Measurements from ENCODE around the gene CAPN3.

Gene CAPN3

DNA sequence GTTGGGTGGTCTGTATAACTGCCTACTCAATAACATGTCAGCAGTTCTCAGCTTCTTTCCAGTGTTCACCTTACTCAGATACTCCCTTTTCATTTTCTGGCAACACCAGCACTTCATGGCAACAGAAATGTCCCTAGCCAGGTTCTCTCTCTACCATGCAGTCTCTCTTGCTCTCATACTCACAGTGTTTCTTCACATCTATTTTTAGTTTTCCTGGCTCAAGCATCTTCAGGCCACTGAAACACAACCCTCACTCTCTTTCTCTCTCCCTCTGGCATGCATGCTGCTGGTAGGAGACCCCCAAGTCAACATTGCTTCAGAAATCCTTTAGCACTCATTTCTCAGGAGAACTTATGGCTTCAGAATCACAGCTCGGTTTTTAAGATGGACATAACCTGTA is at the start of gene CAPN3:
CAPN3 (plus strand) TSS at position 253 of the 400 bp plus-strand sequence. CDS start 305 bp downstream, outside the sequence.
- ATAC-seq, result no peak
- TF ChIP-seq ZC3H10 (CRISPR knock-in tag; IDR thresholded peaks at IDR 0.05), result no peak
- TF ChIP-seq, protein P1, sequence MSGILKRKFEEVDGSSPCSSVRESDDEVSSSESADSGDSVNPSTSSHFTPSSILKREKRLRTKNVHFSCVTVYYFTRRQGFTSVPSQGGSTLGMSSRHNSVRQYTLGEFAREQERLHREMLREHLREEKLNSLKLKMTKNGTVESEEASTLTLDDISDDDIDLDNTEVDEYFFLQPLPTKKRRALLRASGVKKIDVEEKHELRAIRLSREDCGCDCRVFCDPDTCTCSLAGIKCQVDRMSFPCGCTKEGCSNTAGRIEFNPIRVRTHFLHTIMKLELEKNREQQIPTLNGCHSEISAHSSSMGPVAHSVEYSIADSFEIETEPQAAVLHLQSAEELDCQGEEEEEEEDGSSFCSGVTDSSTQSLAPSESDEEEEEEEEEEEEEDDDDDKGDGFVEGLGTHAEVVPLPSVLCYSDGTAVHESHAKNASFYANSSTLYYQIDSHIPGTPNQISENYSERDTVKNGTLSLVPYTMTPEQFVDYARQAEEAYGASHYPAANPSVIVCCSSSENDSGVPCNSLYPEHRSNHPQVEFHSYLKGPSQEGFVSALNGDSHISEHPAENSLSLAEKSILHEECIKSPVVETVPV (CRISPR knock-in tag; IDR thresholded peaks at IDR 0.05), result no peak
- TF ChIP-seq OSR1 (CRISPR knock-in tag; IDR thresholded peaks at IDR 0.05), result no peak
- TF ChIP-seq TCF4 (CRISPR knock-in tag; IDR thresholded peaks at IDR 0.05; ENCODE audit: borderline replicate concordance), result no peak
- no peak for TF ChIP-seq ZFP30 (CRISPR knock-in tag; IDR thresholded peaks at IDR 0.05)
- no peak for TF ChIP-seq GLIS3 (CRISPR knock-in tag; IDR thresholded peaks at IDR 0.05)
- no peak for TF ChIP-seq ZNF8 (CRISPR knock-in tag; IDR thresholded peaks at IDR 0.05)
- TF ChIP-seq, protein P2, sequence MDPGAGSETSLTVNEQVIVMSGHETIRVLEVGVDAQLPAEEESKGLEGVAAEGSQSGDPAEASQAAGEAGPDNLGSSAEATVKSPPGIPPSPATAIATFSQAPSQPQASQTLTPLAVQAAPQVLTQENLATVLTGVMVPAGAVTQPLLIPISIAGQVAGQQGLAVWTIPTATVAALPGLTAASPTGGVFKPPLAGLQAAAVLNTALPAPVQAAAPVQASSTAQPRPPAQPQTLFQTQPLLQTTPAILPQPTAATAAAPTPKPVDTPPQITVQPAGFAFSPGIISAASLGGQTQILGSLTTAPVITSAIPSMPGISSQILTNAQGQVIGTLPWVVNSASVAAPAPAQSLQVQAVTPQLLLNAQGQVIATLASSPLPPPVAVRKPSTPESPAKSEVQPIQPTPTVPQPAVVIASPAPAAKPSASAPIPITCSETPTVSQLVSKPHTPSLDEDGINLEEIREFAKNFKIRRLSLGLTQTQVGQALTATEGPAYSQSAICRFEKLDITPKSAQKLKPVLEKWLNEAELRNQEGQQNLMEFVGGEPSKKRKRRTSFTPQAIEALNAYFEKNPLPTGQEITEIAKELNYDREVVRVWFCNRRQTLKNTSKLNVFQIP (CRISPR knock-in tag; IDR thresholded peaks at IDR 0.05; ENCODE audit: borderline replicate concordance, low read depth), result no peak
- TF ChIP-seq ESRRG (CRISPR knock-in tag; IDR thresholded peaks at IDR 0.05), result no peak
- TF ChIP-seq CSDC2 (CRISPR knock-in tag; IDR thresholded peaks at IDR 0.05), result no peak
- no peak for TF ChIP-seq RARB (CRISPR knock-in tag; IDR thresholded peaks at IDR 0.05)
- TF ChIP-seq, protein P3, sequence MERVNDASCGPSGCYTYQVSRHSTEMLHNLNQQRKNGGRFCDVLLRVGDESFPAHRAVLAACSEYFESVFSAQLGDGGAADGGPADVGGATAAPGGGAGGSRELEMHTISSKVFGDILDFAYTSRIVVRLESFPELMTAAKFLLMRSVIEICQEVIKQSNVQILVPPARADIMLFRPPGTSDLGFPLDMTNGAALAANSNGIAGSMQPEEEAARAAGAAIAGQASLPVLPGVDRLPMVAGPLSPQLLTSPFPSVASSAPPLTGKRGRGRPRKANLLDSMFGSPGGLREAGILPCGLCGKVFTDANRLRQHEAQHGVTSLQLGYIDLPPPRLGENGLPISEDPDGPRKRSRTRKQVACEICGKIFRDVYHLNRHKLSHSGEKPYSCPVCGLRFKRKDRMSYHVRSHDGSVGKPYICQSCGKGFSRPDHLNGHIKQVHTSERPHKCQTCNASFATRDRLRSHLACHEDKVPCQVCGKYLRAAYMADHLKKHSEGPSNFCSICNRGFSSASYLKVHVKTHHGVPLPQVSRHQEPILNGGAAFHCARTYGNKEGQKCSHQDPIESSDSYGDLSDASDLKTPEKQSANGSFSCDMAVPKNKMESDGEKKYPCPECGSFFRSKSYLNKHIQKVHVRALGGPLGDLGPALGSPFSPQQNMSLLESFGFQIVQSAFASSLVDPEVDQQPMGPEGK (CRISPR knock-in tag; IDR thresholded peaks at IDR 0.05; ENCODE audit: borderline replicate concordance), result no peak
- no peak for TF ChIP-seq SNAI2 (CRISPR knock-in tag; IDR thresholded peaks at IDR 0.05)
- TF ChIP-seq TSHZ2 (CRISPR knock-in tag; IDR thresholded peaks at IDR 0.05), result no peak
- TF ChIP-seq, protein P4, sequence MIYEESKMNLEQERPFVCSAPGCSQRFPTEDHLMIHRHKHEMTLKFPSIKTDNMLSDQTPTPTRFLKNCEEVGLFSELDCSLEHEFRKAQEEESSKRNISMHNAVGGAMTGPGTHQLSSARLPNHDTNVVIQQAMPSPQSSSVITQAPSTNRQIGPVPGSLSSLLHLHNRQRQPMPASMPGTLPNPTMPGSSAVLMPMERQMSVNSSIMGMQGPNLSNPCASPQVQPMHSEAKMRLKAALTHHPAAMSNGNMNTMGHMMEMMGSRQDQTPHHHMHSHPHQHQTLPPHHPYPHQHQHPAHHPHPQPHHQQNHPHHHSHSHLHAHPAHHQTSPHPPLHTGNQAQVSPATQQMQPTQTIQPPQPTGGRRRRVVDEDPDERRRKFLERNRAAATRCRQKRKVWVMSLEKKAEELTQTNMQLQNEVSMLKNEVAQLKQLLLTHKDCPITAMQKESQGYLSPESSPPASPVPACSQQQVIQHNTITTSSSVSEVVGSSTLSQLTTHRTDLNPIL (CRISPR knock-in tag; IDR thresholded peaks at IDR 0.05; ENCODE audit: low read depth), result no peak
- TF ChIP-seq ISL1 (CRISPR knock-in tag; IDR thresholded peaks at IDR 0.05), result no peak
- TF ChIP-seq ZNF565 (CRISPR knock-in tag; conservative IDR thresholded peaks at IDR 0.05; ENCODE audit: low read depth), result no peak
- no peak for TF ChIP-seq TOX (CRISPR knock-in tag; IDR thresholded peaks at IDR 0.05; ENCODE audit: borderline replicate concordance)
- TF ChIP-seq PPARA (CRISPR knock-in tag; IDR thresholded peaks at IDR 0.05; ENCODE audit: borderline replicate concordance), result no peak

- TF ChIP-seq ZFP3 (CRISPR knock-in tag; IDR thresholded peaks at IDR 0.05) (no peak), ZFP30 (CRISPR knock-in tag; IDR thresholded peaks at IDR 0.05) (no peak), CSDC2 (CRISPR knock-in tag; IDR thresholded peaks at IDR 0.05) (no peak), ISL1 (CRISPR knock-in tag; IDR thresholded peaks at IDR 0.05) (no peak), ZC3H10 (CRISPR knock-in tag; IDR thresholded peaks at IDR 0.05) (no peak), OSR1 (CRISPR knock-in tag; IDR thresholded peaks at IDR 0.05) (no peak), TOX (CRISPR knock-in tag; IDR thresholded peaks at IDR 0.05; ENCODE audit: borderline replicate concordance) (no peak)
- TF ChIP-seq, protein P4 (CRISPR knock-in tag; IDR thresholded peaks at IDR 0.05; ENCODE audit: low read depth), result no peak
- TF ChIP-seq, protein P2 (CRISPR knock-in tag; IDR thresholded peaks at IDR 0.05; ENCODE audit: borderline replicate concordance, low read depth), result no peak
- ATAC-seq, result no peak
Measured at GRCh38 chr15:42313463-42313862, 45.8 kb upstream of the CAPN3 start.
